ENCODE measurements around the gene WDR5.

WDR5 gene

DNA sequence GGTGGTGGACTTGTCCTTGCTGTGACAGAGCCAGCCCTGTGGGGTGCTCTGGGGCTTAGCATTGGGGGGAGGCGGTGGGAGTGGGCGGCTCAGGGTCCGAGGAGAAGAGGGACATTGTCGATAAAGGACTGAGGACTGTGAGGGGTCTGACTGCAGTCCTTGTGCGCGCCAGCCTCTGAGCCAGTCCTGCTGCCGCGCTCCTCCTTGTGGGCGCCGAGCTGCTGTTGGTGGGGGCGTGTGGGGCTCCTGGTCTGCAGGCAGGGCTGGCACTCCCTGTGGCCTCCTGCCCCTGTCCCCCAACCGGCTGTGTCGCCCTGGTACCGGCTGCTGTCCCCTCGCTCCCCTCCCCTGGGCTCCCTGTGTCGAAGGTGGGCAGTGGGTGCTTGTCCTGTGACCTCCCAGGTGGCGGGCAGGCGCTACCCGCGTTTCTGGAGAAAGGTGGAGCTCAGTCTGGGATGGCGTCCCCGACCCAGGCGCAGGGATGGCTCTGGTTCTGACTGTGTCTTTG lies 21.6 kb downstream of the WDR5 start:
- in situ Hi-C loops (cut with HindIII; ENCODE audit: low sequenced_read_pairs), result no loop called here

DNA sequence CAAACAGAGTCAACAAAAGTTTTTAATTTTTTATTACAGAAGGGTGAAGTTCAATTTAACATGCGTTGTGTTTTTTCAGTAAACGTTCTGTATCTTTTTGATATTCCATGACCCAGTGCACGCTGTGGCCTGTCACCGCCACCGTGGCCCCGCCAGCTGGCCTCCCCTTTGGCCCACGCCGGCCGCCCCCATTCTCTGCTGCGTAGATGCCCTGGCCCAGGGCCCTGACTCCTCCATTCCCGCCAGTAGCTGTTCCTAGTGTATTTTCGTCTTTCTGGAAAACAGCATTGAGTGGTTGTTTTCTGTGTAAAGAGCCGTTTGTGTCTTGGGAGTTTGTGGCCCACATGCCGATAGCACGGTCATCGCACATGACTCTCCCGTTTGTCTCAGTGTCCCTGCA lies 22.4 kb downstream of the WDR5 start:
- in situ Hi-C loops (cut with HindIII; ENCODE audit: low sequenced_read_pairs), result no loop called here

DNA sequence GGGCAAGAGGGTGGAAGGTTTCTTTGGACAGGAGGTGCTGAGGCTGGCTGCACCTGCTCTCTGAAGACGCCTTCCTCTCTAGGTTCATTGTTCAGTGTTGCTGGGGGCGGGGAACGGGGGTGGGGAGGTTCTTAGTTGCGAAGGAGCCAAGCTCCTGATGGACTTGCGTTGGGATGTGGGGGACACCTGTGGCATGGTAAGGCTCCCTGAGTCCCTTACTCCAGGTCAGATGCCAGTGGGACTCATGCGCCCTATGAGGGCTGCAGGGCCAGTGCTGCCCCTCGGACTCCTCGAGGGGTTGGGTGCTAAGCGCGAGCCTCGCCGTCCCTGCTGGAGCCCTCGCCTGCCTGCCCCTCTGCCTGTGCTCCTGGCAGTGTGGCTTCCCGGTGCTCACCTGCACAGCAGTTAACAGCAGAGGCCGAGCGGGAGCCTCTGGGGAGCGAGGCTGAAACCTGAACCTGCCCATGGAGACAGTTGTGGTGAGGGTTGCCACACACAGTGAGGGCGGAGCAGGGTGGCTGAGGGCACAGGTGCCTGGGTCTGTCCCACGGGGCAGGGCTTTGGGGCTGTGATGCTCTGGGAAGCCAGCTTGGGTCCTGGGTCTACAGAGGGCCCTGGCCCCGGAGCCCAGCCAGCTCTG lies 23.0 kb downstream of the WDR5 start:
- in situ Hi-C loops (cut with HindIII; ENCODE audit: low sequenced_read_pairs), result no loop called here

DNA sequence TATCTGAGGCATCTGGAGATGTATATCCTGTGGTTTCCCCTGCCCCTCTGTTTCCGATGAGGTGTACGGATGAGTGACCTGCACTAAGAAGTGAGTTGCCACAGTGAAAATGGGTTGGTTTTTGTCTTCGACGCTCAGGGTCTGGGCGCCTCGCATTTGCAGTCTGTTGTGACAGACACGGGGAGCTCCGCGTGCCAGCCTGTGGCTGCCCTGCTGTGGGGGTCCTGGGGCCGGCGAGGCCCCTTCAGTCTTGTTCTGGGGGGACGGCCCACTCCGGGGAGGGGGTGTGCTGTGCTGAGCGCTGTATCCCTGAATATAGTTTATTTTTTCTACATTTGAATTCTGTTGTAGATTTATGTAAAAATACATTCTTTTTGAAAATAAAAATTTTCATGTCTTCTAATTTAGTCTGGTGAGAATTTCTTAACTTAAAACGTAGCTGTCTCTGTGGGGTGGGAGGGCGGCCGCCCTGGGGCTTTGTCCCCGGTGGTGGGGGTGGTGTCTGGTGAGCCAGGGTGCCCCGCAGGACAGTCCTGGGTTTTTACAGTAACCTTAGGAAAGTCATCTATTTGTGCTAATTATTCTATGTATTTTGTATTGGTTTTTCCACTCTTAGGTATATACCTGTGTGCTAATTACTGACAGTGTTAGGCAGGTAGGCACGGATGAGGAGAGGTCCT lies 23.8 kb downstream of the WDR5 start:
- in situ Hi-C loops (cut with HindIII; ENCODE audit: low sequenced_read_pairs), result no loop called here

DNA sequence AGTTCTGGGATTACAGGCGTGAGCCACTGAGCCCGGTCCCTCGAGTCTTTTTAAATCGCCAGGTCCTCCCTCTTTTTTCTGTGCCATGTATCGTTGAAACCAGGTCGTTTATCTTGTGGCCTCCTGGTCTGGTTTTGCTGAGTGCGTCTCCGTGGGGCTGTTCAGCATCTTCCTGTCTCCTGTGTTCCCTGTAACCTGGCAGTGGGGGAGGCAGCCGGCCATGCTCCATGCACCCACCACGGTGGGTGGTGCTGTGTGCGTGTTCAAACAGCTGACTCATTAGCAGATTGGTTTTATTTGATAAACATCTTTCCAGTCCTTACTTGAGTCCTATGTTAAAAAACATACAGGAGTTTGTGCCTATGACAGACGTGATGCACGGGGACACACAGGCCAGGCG lies 25.8 kb downstream of the WDR5 start:
- in situ Hi-C loops (cut with HindIII; ENCODE audit: low sequenced_read_pairs), result no loop called here

DNA sequence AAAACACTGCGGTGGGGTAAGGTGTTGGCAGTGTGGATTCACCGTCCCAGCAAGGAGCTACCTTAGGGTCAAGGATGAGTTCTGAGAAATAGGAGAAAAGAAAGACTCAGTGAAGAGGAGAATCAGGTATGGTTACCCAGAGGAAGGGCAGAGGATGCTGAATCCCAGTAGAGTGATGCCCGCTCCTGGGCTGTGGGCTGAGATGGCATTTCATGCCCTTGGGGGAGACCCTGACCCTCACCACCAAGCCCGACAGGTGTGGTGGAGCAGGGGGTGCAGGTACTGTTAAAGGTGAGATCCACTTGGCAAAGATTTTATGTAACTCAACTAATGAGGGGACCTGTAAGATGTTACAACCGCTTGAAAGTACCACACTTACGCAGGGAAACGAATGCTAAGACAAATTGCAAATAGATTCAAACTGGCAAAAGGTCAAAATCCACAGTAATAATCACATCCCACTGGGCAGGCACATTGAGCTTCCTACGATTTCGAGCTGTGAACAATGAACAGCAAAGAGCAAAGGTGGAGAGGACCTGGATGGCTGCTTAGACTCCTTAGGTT lies 26.4 kb downstream of the WDR5 start:
- in situ Hi-C loops (cut with HindIII; ENCODE audit: low sequenced_read_pairs), result no loop called here

DNA sequence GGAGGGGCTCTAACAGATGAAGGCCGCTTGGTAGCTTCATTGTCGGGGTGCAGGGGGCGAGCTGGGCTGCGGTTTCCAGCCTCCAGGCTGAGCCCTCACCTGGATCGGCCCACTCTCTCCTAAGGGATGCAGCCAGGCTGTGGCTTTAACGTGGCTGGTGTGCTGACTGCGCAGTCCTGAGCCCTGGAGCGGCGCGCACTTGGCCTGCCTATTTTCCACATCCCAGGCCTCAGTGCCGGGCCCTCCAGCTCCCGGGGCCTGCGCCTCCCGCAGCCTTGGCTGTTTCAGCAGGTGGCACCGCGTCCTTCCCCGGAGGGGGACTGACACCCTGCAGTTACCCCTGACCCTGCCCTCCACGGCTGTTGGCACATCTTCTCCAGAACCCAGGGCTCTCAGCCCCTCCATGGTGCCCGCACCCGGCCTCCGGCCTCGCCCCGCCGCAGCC lies 27.1 kb downstream of the WDR5 start:
- in situ Hi-C loops (cut with HindIII; ENCODE audit: low sequenced_read_pairs), result no loop called here

DNA sequence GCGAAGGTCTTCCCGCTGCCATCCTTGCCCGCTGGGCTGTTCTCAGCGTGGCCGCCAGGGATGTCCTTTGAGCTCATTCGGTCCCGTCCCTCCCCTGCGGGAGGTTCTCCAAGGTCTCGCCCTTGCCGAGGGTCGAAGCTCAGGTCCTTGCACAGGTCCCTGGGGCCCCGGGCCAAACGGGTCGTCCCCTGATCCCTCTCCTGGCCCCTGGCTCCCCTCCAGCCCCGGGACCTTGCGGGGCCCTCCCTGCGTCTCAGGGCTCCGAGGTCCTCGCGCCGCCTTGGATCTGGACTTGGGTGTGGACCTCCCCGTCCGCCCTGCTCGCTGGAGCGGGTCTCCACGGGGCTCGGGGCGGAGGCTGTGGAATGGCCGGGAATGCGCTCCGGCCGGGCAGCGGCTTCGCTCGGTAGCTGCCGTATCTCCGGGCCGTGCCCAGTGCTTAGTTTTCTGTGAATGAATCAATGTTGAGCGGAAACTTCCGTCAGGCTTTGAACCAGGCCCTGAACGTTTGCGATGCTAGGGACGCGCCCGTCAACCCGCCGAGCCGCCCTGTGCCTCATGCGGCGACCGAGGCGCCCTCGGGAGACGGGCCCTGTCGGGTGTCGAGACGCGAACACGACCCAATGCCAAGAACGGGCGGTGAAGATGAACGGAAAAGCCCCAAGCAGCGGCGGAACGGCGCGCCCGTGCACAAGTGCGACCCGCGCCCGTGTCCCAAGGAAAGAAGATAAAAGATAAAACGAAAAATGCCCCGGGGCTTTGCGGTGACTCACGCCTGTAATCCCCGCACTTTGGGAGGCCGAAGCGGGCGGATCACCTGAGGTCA lies 27.7 kb downstream of the WDR5 start:
- in situ Hi-C loops (cut with HindIII; ENCODE audit: low sequenced_read_pairs), result no loop called here

DNA sequence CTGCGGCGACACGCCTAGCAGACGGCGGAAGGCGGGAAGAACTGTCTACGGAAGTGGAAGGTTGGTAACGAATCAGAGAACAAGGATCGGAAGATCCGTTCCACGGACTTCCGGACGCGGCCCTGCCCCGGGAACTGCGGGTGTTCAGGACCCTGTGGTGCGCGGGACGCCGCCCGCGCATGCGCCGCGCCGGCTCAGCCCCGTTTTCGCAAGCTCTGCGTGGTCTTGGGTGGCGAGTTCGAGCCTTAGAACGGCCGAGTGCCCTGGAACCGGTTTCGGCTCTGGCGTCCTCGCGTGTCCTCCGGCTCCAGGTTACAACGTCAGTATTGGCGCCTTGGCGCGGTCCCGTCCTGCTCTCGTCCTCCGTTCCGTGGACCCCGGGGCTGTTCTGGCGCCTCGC lies 29.0 kb downstream of the WDR5 start:
- in situ Hi-C loops (cut with HindIII; ENCODE audit: low sequenced_read_pairs), result no loop called here

DNA sequence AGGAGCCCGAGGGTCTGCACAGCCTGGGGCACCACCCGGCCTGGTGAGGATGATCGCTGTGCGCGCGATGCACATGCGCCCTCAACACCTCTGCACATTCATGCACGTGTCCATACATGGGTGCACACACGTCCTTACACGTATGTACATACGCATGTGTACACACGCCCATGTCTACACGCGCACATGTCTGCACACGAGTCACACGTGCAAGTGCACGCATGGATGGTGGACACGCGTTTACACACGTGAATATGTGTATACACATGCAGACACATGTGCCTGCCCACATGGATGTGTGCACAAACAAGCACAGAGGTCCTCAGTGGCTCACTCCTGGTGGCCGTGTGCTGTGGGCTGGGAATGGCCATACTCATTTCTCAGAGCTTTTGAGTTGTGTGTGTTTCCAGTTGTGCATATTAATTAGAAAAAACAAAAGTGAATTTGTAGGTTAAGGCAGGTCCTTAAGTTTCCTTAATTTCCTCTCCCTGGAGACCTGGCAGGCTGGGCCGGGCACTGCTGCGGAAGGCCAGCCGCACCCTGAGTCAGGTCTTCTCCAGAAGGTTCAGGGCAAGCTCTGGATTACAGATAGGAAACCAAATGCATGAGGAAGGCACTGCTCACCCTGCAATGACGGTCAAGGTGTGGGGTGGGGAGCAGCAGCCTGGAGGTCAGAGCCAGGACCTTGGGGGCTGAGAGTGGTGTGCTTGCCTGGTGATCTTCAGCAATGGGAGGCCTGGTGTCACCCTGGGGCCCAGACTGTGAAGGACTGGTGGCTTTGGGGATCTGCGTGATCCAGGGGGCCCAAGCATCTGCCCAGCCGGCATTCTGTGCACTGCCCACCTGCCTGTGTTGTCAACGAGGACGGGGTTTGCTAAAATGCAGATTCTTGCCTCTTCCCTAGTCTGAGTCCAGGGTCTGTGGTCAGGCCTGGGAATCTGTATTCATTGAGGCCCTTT lies 29.8 kb downstream of the WDR5 start:
- in situ Hi-C loops (cut with HindIII; ENCODE audit: low sequenced_read_pairs), result no loop called here

DNA sequence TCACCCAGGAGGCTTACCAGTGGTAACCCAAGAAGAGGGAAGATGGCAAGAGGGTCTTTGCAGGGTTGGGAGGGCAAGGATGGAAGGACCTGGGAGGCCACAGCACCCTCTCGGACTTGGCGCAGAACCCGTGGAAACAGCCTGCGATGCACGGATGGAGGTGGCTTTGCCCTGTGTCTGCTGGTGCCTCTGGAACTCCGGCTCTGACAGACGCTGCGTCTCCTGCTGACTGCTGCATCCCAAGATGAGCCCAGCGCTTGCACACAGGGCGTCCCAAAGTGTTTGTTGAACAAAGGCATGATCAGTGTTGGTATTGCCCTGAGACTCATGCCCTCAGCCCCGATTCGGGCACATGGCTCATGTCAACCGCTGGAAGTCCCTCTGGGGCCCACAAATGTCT lies 30.5 kb downstream of the WDR5 start:
- in situ Hi-C loops (cut with HindIII; ENCODE audit: low sequenced_read_pairs), result no loop called here

DNA sequence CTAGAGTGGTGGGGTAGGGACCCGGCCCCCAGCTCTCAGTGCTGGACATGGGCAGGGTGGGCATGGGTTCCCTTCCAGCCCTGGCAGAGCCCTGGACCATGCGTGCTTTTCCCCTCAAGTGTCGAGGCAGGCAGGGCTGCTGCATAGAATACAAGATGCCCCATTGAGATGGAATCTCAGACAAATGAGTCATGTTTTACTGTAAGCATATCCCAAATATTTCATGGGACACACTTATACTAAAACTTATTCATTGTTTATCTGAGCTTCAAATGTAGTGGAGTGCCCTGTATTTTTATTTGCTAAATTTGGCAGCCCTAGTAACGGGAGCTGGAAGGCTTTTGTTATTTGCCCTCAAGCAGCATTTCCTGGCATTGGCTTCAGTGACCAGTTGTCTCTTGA lies 31.6 kb downstream of the WDR5 start:
- in situ Hi-C loops (cut with HindIII; ENCODE audit: low sequenced_read_pairs), result no loop called here

DNA sequence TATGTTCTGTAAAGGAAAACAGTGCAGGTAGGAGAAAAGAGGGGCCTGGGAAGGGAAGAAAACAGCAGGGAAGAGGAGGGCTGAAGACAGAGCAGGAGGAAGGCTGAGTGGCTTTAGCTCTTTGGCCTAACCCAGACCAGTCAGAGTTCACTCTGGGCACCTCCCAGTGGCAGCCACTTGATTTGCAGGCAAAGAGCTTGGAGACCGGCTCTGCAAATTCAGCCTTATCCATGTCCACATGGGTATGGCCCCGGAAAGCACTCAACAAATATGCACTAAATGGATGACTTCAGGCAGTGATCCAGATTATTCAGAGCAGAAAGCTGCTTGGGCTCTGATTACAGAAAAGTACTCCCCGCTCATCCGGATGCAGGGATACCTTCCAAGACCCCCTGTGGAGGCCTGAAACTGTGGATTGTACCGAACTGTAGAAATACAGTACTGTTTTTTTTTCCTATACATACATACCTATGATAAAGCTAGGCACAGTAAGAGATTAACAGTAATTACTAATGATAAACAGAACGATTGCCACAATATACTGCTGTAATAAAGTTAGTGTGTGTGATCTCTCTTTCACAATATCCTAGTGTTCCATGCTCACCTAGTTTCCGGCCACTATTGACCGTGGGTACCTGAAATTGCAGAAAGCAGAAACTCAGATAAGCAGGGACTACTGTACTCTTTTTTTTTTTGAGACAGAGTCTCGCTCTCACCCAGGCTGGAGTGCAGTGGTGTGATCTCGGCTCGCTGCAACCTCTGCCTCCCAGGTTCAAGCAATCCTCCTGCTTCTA lies 33.1 kb downstream of the WDR5 start:
- in situ Hi-C loops (cut with HindIII; ENCODE audit: low sequenced_read_pairs), result no loop called here

DNA sequence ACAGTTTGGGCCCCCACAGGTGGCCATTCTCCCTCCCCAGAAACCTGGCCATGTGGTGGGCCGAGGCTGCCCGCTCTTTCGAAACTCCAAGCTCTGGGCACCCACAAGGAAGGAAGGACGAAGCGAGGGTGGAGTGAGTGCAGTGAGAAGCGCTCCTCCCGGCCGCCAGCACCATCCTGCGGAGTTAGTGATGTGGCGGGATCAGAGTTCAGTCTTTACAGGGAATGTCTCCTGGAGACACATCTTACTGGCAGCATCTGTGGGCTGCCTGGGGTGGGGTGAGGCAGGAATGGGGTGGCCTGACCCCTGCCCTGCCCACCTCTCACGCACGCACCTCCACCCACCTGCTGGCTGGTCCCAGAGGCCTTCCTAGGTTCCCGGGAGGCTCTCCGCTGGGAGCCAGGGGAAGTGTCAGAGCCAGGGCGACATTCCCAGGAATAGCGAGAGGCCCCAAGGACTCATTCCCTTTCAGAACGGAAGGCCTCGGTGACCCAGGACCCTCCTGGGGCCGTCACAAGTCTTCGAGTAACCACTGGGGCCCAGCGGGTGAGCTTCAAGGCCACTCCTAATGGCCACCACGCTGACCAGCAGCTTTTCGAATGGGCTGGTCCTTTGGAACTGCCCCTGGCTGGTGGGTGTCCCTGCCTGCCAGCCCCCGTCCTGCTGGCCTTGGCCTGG lies 34.0 kb downstream of the WDR5 start:
- in situ Hi-C loops (cut with HindIII; ENCODE audit: low sequenced_read_pairs), result no loop called here

DNA sequence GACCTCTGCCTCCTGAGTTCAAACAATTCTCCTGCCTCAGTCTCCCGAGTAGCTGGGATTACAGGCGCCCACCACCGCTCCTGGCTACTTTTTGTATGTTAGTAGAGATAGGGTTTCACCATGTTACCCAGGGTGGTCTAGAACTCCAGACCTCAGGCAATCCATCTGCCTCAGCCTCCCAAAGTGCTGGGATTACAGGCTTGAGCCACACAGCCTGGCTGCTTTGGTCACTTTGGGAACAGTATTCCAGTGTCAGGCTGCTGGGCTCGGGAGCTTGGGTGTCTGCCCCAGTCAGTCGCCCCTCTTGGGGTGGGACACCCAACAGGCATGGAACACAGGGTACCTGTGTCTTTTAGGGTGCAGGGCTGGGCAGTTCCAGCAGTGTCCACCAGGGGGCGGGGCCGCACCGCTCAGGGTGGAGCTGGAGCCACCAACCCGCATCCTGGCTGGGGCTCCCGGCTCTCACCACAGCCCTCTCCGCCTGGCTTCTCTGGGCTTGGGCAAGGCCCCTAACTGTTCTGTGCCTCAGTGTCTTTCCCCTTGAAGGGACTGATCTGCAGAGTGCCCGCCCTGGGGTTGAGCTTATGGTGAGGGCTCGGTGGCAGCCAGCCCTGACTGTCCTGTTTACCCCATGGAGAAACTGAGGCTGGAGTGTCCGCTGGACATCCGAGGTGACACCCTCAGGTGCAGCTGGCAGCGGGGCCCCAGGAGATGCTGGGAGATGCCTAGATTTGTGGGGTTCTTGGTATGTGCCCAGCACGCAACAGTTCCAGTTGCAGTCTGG lies 34.8 kb downstream of the WDR5 start:
- in situ Hi-C loops (cut with HindIII; ENCODE audit: low sequenced_read_pairs), result no loop called here

DNA sequence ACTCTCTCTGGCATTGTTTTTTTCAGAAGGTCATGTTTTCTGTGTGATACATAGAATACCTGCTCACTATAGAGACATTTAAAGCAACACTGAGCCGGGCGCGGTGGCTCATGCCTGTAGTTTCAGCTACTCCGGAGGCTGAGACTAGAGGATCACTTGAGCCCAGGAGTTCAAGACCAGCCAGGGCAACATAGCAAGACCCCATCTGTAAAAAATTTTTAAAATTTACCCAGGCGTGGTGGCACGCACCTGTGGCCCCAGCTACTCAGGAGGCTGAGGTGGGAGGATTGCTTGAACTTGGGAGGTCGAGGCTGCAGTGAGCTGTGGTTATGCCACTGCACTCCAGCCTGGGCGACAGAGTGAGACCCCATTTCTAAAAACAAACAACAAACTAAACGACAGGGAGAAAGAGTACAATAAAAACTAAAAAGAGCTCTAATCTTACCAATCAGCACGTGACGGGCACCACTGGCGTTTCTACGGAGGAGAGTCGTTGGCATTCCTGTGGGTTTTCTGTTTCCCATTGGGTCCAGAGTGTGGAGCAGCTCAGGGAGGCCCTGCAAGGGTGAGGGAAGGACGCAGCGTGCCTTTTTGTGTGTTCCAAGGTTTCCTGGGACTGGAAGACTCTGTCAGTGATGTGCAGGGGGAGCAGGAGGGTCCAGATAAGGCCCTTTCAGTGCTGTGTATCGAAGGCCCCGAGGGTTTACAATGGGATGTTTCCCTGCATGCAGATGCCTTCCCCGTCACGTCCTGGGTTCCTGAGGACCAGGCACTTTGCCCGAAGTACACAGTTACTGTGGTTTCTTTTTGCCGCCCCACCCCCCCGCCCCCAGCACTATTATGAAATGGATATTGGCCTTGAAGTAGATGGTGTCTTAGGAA lies 35.7 kb downstream of the WDR5 start:
- in situ Hi-C loops (cut with HindIII; ENCODE audit: low sequenced_read_pairs), result no loop called here
